HepG2 (cell line): ENCODE data around the gene PTEN. TPM values are rescaled to one million over a fixed set of nuclear protein-coding genes. Genes with fewer than 3 reads are reported as not detected.

Source experiments
- GABPA ChIP-seq, 2 experiments: IDR thresholded peaks; 2 replicates each; pipeline ENCODE4 v1.6.1; 2011 to 2016; ENCODE audit warnings: low read depth in 2 of 2, low read length in 1 of 2, missing biosample characterization in 1 of 2, missing genetic modification characterization in 1 of 2
- GATAD2A ChIP-seq: IDR thresholded peaks from 2 replicates; pipeline ENCODE4 v1.6.1; 2016
- HDAC2 ChIP-seq: sonication (generic); formaldehyde crosslinking; IDR thresholded peaks from 2 replicates; pipeline ENCODE4 v1.4.0; 2020; ENCODE audit warnings: missing genetic modification reagents
- HOXA9 ChIP-seq: sonication (generic); formaldehyde crosslinking; IDR thresholded peaks from 2 replicates; pipeline ENCODE4 v1.8.1; 2022; ENCODE audit warnings: missing genetic modification reagents, mild to moderate bottlenecking, moderate library complexity, borderline replicate concordance
- NR2F1 ChIP-seq, 2 experiments: fragments of 450-650 bp in 1 of 2; formaldehyde crosslinking in 1 of 2; IDR thresholded peaks; 2 replicates each; pipeline versions ENCODE4 v1.5.0 to v1.6.1; 2016 to 2020; ENCODE audit warnings: mild to moderate bottlenecking in 1 of 2, missing compliant biosample characterization in 1 of 2, missing genetic modification reagents in 1 of 2, moderate library complexity in 1 of 2
- SMARCE1 ChIP-seq: fragments of 450-650 bp; IDR thresholded peaks from 2 replicates; pipeline ENCODE4 v1.6.1; 2017; ENCODE audit warnings: borderline replicate concordance
- SOX6 ChIP-seq, 2 experiments: fragments of 450-650 bp in 1 of 2; sonication (generic) in 1 of 2; formaldehyde crosslinking in 1 of 2; IDR thresholded peaks; 2 replicates each; pipeline versions ENCODE4 v1.4.0 to v1.6.1; 2017 to 2020; ENCODE audit warnings: antibody characterized with exemption in 1 of 2, mild to moderate bottlenecking in 1 of 2, missing genetic modification reagents in 1 of 2
- TARDBP ChIP-seq: sonication (generic); formaldehyde crosslinking; IDR thresholded peaks from 2 replicates; pipeline ENCODE4 v1.8.0; 2022; ENCODE audit warnings: mild to moderate bottlenecking, missing genetic modification reagents
- TMF1 ChIP-seq: sonication (generic); formaldehyde crosslinking; IDR thresholded peaks from 2 replicates; pipeline ENCODE4 v1.8.1; 2022; ENCODE audit warnings: low read depth, missing genetic modification reagents
- U2AF1 ChIP-seq: fragments of 200-400 bp; formaldehyde crosslinking; optimal IDR thresholded peaks from 2 replicates; pipeline ENCODE3; 2017; ENCODE audit warnings: mild to moderate bottlenecking, low read depth, low read length
- ZBTB38 ChIP-seq: sonication (generic); formaldehyde crosslinking; IDR thresholded peaks from 2 replicates; pipeline ENCODE4 v1.5.1; 2020; ENCODE audit warnings: mild to moderate bottlenecking, missing genetic modification reagents
- ZBTB42 ChIP-seq: sonication (generic); formaldehyde crosslinking; IDR thresholded peaks from 2 replicates; pipeline ENCODE4 v1.5.0; 2020; ENCODE audit warnings: mild to moderate bottlenecking, missing genetic modification reagents
- ZMYM4 ChIP-seq: sonication (generic); formaldehyde crosslinking; IDR thresholded peaks from 2 replicates; pipeline ENCODE4 v1.8.1; 2023; ENCODE audit warnings: mild to moderate bottlenecking, missing genetic modification reagents
- ZNF24 ChIP-seq: fragments of 450-650 bp; IDR thresholded peaks from 2 replicates; pipeline ENCODE4 v1.6.1; 2017; ENCODE audit warnings: antibody characterized with exemption, mild to moderate bottlenecking
- ZNF670 ChIP-seq: sonication (generic); formaldehyde crosslinking; IDR thresholded peaks from 2 replicates; pipeline ENCODE4 v1.8.0; 2022; ENCODE audit warnings: mild to moderate bottlenecking, missing genetic modification reagents, borderline replicate concordance
- polyA plus RNA-seq, 8 experiments: library from polyadenylated mRNA; depleted of rRNA in 3 of 8; stranded (reverse) in 7 of 8; unstranded in 1 of 8; fragments of >200 nt; fragmentation: Illumina TruSeq in 4 of 8; extraction: Trizol in 4 of 8; gene quantifications; 2 replicates each; pipeline versions ENCODE4 v1.2.1 to v1.2.3, GENCODE V29; 2011 to 2016; ENCODE audit warnings: low read depth in 4 of 8, missing spikeins in 1 of 8, mixed read lengths in 1 of 8; ENCODE audit not compliant: insufficient read depth in 1 of 8
- total RNA-seq, 5 experiments: library from RNA; depleted of rRNA; stranded (reverse); fragments of >200 nt; fragmentation: Illumina TruSeq; extraction: Trizol; gene quantifications; 2 replicates each; pipeline ENCODE4 v1.2.3, GENCODE V29; 2016; ENCODE audit warnings: low read depth in 1 of 5
- TF ChIP-seq, protein P1 (sequence below): sonication (generic); formaldehyde crosslinking; IDR thresholded peaks from 2 replicates; pipeline ENCODE4 v1.4.0; 2020; ENCODE audit warnings: low read depth, missing genetic modification reagents
- TF ChIP-seq, protein P2 (sequence below): sonication (generic); formaldehyde crosslinking; IDR thresholded peaks from 2 replicates; pipeline ENCODE4 v1.8.0; 2022; ENCODE audit warnings: mild to moderate bottlenecking, missing genetic modification reagents, moderate library complexity
- TF ChIP-seq, protein P3 (sequence below): sonication (generic); formaldehyde crosslinking; IDR thresholded peaks from 2 replicates; pipeline ENCODE4 v1.4.0; 2020; ENCODE audit warnings: missing genetic modification reagents; ENCODE audit errors: not compliant biosample characterization
- TF ChIP-seq, protein P4 (sequence below): sonication (generic); formaldehyde crosslinking; IDR thresholded peaks from 2 replicates; pipeline ENCODE4 v1.8.1; 2022; ENCODE audit warnings: low read depth, mild to moderate bottlenecking, missing genetic modification reagents

Gene PTEN
- total and polyA plus RNA-seq, 2 of the 13 experiments (the other 11 are each of a cell fraction or from before 2014, with no cell fraction given), result 30.3 to 61.3 TPM

DNA sequence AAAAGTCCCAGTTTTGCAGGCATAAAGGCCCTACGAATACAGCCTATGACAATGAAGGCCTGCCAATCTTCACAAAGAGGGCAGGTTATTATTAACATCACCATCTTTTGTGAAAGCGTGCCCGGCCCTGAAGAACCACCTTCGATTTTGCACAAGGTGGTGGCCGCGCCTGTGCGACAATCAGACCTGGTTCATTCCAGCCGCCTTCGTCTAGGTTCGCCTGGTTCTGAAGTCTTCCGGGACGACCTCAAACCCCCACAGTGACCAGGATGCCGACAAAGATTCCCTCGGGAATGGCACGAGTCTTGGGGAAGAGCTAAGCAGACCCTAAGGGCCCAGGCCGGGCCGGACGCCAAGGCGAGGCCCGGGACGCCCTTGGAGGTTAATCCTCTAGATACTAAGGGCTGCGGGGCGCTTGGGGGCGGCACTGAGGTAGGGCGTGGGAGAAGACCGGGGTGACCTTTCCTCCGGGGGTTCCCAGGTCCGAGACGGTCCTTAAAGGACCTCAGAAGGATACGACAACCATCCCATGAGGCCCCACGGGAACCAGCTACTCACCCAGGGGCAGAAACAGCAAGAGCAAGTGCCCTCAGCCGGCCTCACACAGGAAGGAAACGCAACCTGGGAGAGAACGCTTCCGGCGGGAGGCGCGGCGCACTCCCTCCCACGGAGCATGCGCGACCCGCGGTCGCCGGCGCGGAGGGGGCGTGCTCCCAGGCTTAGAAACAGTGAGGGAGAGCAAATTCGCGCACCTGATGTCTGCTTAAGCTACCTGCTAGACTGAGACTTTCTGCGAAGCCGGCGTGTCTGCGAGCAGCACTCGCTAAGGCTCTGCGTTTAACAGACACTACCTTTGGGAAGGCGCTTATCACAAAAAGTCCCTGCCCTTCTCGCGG lies 45.6 kb upstream of the PTEN start, which contains the start of gene ATAD1 (continued):
- TF ChIP-seq, protein P1, sequence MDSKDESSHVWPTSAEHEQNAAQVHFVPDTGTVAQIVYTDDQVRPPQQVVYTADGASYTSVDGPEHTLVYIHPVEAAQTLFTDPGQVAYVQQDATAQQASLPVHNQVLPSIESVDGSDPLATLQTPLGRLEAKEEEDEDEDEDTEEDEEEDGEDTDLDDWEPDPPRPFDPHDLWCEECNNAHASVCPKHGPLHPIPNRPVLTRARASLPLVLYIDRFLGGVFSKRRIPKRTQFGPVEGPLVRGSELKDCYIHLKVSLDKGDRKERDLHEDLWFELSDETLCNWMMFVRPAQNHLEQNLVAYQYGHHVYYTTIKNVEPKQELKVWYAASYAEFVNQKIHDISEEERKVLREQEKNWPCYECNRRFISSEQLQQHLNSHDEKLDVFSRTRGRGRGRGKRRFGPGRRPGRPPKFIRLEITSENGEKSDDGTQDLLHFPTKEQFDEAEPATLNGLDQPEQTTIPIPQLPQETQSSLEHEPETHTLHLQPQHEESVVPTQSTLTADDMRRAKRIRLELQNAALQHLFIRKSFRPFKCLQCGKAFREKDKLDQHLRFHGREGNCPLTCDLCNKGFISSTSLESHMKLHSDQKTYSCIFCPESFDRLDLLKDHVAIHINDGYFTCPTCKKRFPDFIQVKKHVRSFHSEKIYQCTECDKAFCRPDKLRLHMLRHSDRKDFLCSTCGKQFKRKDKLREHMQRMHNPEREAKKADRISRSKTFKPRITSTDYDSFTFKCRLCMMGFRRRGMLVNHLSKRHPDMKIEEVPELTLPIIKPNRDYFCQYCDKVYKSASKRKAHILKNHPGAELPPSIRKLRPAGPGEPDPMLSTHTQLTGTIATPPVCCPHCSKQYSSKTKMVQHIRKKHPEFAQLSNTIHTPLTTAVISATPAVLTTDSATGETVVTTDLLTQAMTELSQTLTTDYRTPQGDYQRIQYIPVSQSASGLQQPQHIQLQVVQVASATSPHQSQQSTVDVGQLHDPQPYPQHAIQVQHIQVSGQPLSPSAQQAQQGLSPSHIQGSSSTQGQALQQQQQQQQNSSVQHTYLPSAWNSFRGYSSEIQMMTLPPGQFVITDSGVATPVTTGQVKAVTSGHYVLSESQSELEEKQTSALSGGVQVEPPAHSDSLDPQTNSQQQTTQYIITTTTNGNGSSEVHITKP (CRISPR knock-in tag), result 0 out of 2 replicates have a peak, but pooled peaks have one; percentile 14
- TF ChIP-seq ZBTB38, result peak; percentile 60; the same call in 1 of the 2 replicates
- TF ChIP-seq ZNF670, result peak; percentile 90; the same call in 1 of the 2 replicates
- TF ChIP-seq SOX6 (IDR thresholded peaks at IDR 0.05), result no peak
- TF ChIP-seq SOX6 (CRISPR knock-in tag; IDR thresholded peaks at IDR 0.05), result peak; percentile 53; the same call in 1 of the 2 replicates
- TF ChIP-seq U2AF1, result peak; percentile 43
- peak; percentile 93 for TF ChIP-seq GABPA (IDR thresholded peaks at IDR 0.05; ENCODE audit: low read depth, low read length)
- TF ChIP-seq GABPA (CRISPR knock-in tag; IDR thresholded peaks at IDR 0.05; ENCODE audit: low read depth), result peak; percentile 94
- TF ChIP-seq HOXA9 (CRISPR knock-in tag), result no peak
- TF ChIP-seq ZBTB42, result no peak
- no peak for TF ChIP-seq SMARCE1
- TF ChIP-seq, protein P2, sequence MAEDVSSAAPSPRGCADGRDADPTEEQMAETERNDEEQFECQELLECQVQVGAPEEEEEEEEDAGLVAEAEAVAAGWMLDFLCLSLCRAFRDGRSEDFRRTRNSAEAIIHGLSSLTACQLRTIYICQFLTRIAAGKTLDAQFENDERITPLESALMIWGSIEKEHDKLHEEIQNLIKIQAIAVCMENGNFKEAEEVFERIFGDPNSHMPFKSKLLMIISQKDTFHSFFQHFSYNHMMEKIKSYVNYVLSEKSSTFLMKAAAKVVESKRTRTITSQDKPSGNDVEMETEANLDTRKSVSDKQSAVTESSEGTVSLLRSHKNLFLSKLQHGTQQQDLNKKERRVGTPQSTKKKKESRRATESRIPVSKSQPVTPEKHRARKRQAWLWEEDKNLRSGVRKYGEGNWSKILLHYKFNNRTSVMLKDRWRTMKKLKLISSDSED (CRISPR knock-in tag), result no peak
- TF ChIP-seq, protein P3, sequence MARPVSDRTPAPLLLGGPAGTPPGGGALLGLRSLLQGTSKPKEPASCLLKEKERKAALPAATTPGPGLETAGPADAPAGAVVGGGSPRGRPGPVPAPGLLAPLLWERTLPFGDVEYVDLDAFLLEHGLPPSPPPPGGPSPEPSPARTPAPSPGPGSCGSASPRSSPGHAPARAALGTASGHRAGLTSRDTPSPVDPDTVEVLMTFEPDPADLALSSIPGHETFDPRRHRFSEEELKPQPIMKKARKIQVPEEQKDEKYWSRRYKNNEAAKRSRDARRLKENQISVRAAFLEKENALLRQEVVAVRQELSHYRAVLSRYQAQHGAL (CRISPR knock-in tag), result peak; percentile 29
- TF ChIP-seq ZMYM4 (CRISPR knock-in tag), result peak; percentile 69
- TF ChIP-seq TMF1 (CRISPR knock-in tag), result peak; percentile 54; the same call in 1 of the 2 replicates
- TF ChIP-seq HDAC2 (CRISPR knock-in tag), result peak; percentile 19
- TF ChIP-seq, protein P4, sequence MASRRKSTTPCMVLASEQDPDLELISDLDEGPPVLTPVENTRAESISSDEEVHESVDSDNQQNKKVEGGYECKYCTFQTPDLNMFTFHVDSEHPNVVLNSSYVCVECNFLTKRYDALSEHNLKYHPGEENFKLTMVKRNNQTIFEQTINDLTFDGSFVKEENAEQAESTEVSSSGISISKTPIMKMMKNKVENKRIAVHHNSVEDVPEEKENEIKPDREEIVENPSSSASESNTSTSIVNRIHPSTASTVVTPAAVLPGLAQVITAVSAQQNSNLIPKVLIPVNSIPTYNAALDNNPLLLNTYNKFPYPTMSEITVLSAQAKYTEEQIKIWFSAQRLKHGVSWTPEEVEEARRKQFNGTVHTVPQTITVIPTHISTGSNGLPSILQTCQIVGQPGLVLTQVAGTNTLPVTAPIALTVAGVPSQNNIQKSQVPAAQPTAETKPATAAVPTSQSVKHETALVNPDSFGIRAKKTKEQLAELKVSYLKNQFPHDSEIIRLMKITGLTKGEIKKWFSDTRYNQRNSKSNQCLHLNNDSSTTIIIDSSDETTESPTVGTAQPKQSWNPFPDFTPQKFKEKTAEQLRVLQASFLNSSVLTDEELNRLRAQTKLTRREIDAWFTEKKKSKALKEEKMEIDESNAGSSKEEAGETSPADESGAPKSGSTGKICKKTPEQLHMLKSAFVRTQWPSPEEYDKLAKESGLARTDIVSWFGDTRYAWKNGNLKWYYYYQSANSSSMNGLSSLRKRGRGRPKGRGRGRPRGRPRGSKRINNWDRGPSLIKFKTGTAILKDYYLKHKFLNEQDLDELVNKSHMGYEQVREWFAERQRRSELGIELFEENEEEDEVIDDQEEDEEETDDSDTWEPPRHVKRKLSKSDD (CRISPR knock-in tag), result peak; percentile 43; the same call in 1 of the 2 replicates
- TF ChIP-seq ZNF24, result no peak
- TF ChIP-seq GATAD2A, result peak; percentile 5; the same call in 1 of the 2 replicates
- 0 out of 4 replicates have a peak, but pooled peaks of 1 of the 2 experiments have one; percentile 28 for TF ChIP-seq NR2F1 (CRISPR knock-in tag; IDR thresholded peaks at IDR 0.05)
- TF ChIP-seq TARDBP (CRISPR knock-in tag), result peak; percentile 57; the same call in 1 of the 2 replicates
